Left renal pelvis (tissue), 4 donors: ENCODE data around the gene TUBGCP3. TPM values are rescaled to one million over a fixed set of nuclear protein-coding genes. Genes with fewer than 3 reads are reported as not detected.

Source experiments
- DNase-seq, 4 donors: peaks; one replicate each; pipeline ENCODE4 v3.0.0-alpha.2; 2013; ENCODE audit warnings: low read depth in 4 of 4, low spot score in 3 of 4
- polyA plus RNA-seq, 4 donors: library from polyadenylated mRNA; unstranded; fragments of 120-200 nt; gene quantifications; one replicate each; pipeline ENCODE4 v1.2.1, GENCODE V29; 2013; ENCODE audit not compliant: insufficient read length in 4 of 4

The TUBGCP3 gene
- polyA plus RNA-seq, 4 donors = 30.8 to 34.2 (median 32.8) TPM

GRCh38 chr13:112445411-112446271, 142.3 kb downstream of the TUBGCP3 start:
- DNase-seq = no peak

GRCh38 chr13:112444416-112445399, 143.2 kb downstream of the TUBGCP3 start:
- DNase-seq = no peak

GRCh38 chr13:112443995-112444311, 144.0 kb downstream of the TUBGCP3 start:
- peak in 3 of 4 donors; percentile 34 to 40 (median 39) for DNase-seq

GRCh38 chr13:112443191-112443994, 144.6 kb downstream of the TUBGCP3 start:
- DNase-seq = peak in 2 of 4 donors; percentile 3 to 9

- peak in 3 of 4 donors; percentile 16 to 53 (median 24) for DNase-seq
Observed at GRCh38 chr13:112442483-112443090, 145.4 kb downstream of the TUBGCP3 start.

GRCh38 chr13:112441779-112442310, 146.1 kb downstream of the TUBGCP3 start:
- DNase-seq = no peak

GRCh38 chr13:112441226-112441625, 146.7 kb downstream of the TUBGCP3 start:
- no peak for DNase-seq

GRCh38 chr13:112438515-112438914, 149.4 kb downstream of the TUBGCP3 start:
- no peak for DNase-seq

- DNase-seq = no peak
Observed at GRCh38 chr13:112438094-112438493, 149.9 kb downstream of the TUBGCP3 start.

- DNase-seq = no peak
Observed at GRCh38 chr13:112435973-112436372, 152.0 kb downstream of the TUBGCP3 start.

Other genes starting within 250 kb of the TUBGCP3 start
- not detected for gene SPACA7, start 211.8 kb downstream of the TUBGCP3 start, polyA plus RNA-seq
- gene ATP11A, start 101.9 kb upstream of the TUBGCP3 start, polyA plus RNA-seq = 10 to 100 TPM; 26.6 to 49.9 (median 46.8) TPM